GM18907 (cell line): ENCODE data around the gene YAP1.

Experiments
- ATAC-seq: cut with Tn5 transposase; IDR thresholded peaks from one replicate; pipeline ENCODE4 v1.9.1; 2021; ENCODE audit warnings: mild to moderate bottlenecking, moderate library complexity; ENCODE audit not compliant: unreplicated experiment

The YAP1 gene

GRCh38 chr11:102116453-102117205 is 6.4 kb downstream of the YAP1 start:
- ATAC-seq, result no peak

GRCh38 chr11:102117472-102118113 is 7.3 kb downstream of the YAP1 start:
- ATAC-seq, result no peak

- ATAC-seq, result no peak
Measured at GRCh38 chr11:102118937-102119336, 8.7 kb downstream of the YAP1 start.

- no peak for ATAC-seq
Measured at GRCh38 chr11:102119997-102120396, 9.8 kb downstream of the YAP1 start.

GRCh38 chr11:102120437-102120973 is 10.3 kb downstream of the YAP1 start:
- no peak for ATAC-seq

- ATAC-seq, result no peak
Measured at GRCh38 chr11:102121329-102121728, 11.1 kb downstream of the YAP1 start.

- ATAC-seq, result no peak
Measured at GRCh38 chr11:102134597-102134996, 24.4 kb downstream of the YAP1 start.

- no peak for ATAC-seq
Measured at GRCh38 chr11:102135256-102135655, 25.0 kb downstream of the YAP1 start.

GRCh38 chr11:102138223-102138622 is 28.0 kb downstream of the YAP1 start:
- ATAC-seq, result no peak

- ATAC-seq, result no peak
Measured at GRCh38 chr11:102138670-102139069, 28.4 kb downstream of the YAP1 start.

GRCh38 chr11:102139081-102139498 is 28.8 kb downstream of the YAP1 start:
- ATAC-seq, result no peak

- ATAC-seq, result no peak
Measured at GRCh38 chr11:102142333-102142732, 32.1 kb downstream of the YAP1 start.

GRCh38 chr11:102143867-102144266 is 33.6 kb downstream of the YAP1 start:
- no peak for ATAC-seq

GRCh38 chr11:102144357-102145355 is 34.4 kb downstream of the YAP1 start:
- no peak for ATAC-seq

- ATAC-seq, result no peak
Measured at GRCh38 chr11:102147015-102147414, 36.8 kb downstream of the YAP1 start.

- ATAC-seq, result no peak
Measured at GRCh38 chr11:102147632-102148031, 37.4 kb downstream of the YAP1 start.

- ATAC-seq, result no peak
Measured at GRCh38 chr11:102148059-102148458, 37.8 kb downstream of the YAP1 start.

GRCh38 chr11:102151784-102152525 is 41.7 kb downstream of the YAP1 start:
- ATAC-seq, result no peak

- ATAC-seq, result no peak
Measured at GRCh38 chr11:102153082-102153481, 42.8 kb downstream of the YAP1 start.

GRCh38 chr11:102154806-102155205 is 44.6 kb downstream of the YAP1 start:
- no peak for ATAC-seq
